ENCODE measurements around the gene KDM1A.

KDM1A gene

DNA sequence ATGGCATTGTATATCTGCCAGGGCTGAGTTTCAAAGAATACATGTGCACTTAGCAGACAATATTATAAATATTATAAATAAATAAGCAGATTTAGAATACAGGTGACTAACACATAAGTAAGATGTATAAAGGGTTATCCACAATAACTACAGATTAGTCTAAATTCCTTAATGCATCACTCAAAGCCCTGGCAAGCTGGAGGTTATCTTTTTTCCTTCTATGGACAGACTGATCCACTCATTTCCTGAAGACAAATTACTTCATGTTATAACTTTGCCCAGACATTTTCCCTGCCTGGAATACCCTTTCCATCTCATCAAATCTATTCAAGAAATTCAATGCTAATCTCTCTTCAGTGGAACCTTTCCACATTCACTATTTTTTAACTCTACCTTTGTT, 110.6 kb downstream of the KDM1A start:
- no peak for DNase-seq (ENCODE audit: low read depth in 2 of 3, low spot score in 2 of 3)

GRCh38 chr1:23132033-23132432, 112.8 kb downstream of the KDM1A start:
- DNase-seq (ENCODE audit: low read depth in 2 of 3, low spot score in 2 of 3): no peak

Data from activated CD8-positive, alpha-beta memory T cell treated with anti-CD3 and anti-CD28 coated beads for 48 hours (primary cell).